GM12878 (cell line): ENCODE measurements around the gene SHISAL2B.

ENCODE experiments used
- CEBPB ChIP-seq, 2 experiments: fragments of 150-350 bp in 1 of 2; IDR thresholded peaks; 2 replicates each; pipeline ENCODE4 v1.6.1; 2012 to 2014; ENCODE audit warnings: low read depth in 2 of 2, low read length in 2 of 2, borderline replicate concordance in 1 of 2, inconsistent platforms in 1 of 2
- CREM ChIP-seq: IDR thresholded peaks from 2 replicates; pipeline ENCODE4 v1.6.1; 2014; ENCODE audit warnings: antibody characterized with exemption, low read depth
- CTCF ChIP-seq, 3 experiments: IDR thresholded peaks in 2 of 3; conservative IDR thresholded peaks in 1 of 3; 2 replicates each; pipeline ENCODE4 v1.5.1; 2011; ENCODE audit warnings: low read depth in 3 of 3, low read length in 3 of 3, mild to moderate bottlenecking in 3 of 3, control low read depth in 2 of 3, moderate library complexity in 2 of 3, inconsistent platforms in 1 of 3, mixed read lengths in 1 of 3; ENCODE audit not compliant: control insufficient read depth in 2 of 3, insufficient read depth in 1 of 3; ENCODE audit errors: extremely low read depth in 1 of 3
- EZH2 ChIP-seq: IDR thresholded peaks from 2 replicates; pipeline ENCODE4 v1.6.1; 2012; ENCODE audit warnings: low read depth, mild to moderate bottlenecking, control low read depth, inconsistent platforms, low read length, borderline replicate concordance; ENCODE audit not compliant: control insufficient read depth
- JUND ChIP-seq: IDR thresholded peaks from 2 replicates; pipeline ENCODE4 v1.6.1; 2012; ENCODE audit warnings: low read depth, mild to moderate bottlenecking, low read length, improper control_type of control experiment, moderate library complexity
- RELA ChIP-seq: fragments of 450-650 bp; IDR thresholded peaks from 2 replicates; pipeline ENCODE4 v1.8.0; 2014; ENCODE audit warnings: borderline replicate concordance; ENCODE audit not compliant: partially characterized antibody
- RFX5 ChIP-seq: IDR thresholded peaks from 2 replicates; pipeline ENCODE4 v1.6.1; 2011; ENCODE audit warnings: low read depth, low read length, improper control_type of control experiment
- SREBF1 ChIP-seq: IDR thresholded peaks from 2 replicates; pipeline ENCODE4 v1.6.1; 2012; ENCODE audit warnings: mild to moderate bottlenecking, low read length
- TCF12 ChIP-seq: IDR thresholded peaks from 2 replicates; pipeline ENCODE4 v1.6.1; 2011; ENCODE audit warnings: low read depth, mild to moderate bottlenecking, low read length

- TF ChIP-seq CTCF (IDR thresholded peaks at IDR 0.05 in 2 of 3, conservative IDR thresholded peaks at IDR 0.05 in 1 of 3; ENCODE audit: control insufficient read depth in 2 of 3, extremely low read depth in 1 of 3, insufficient read depth in 1 of 3, low read depth in 3 of 3, low read length in 3 of 3) (no peak), EZH2 (no peak), SREBF1 (no peak), JUND (no peak), CEBPB (IDR thresholded peaks at IDR 0.05; ENCODE audit: borderline replicate concordance in 1 of 2, low read depth in 2 of 2, low read length in 2 of 2) (no peak), RELA (no peak), RFX5 (no peak), TCF12 (no peak), CREM (no peak)
Measured at GRCh38 chr5:64766941-64767340, 76.6 kb downstream of the SHISAL2B start.
